Upper lobe of left lung (tissue), 6 donors: ENCODE data around the gene ANKUB1. TPM values are rescaled to one million over a fixed set of nuclear protein-coding genes. Genes with fewer than 3 reads are reported as not detected.

Experiments
- ATAC-seq, 2 donors: fragments of 200-7000 bp; cut with Tn5 transposase; one replicate each; pipeline ENCODE4 v1.9.1; 2022; ENCODE audit warnings: mild to moderate bottlenecking in 2 of 2, moderate library complexity in 2 of 2; ENCODE audit not compliant: low FRiP score in 2 of 2
- DNase-seq, 2 donors: peaks; one replicate each; pipeline ENCODE4 v3.0.0-alpha.2; 2019 to 2020
- H3K27ac ChIP-seq, 4 donors: fragments of 200-600 bp; sonication (generic); one replicate each; pipeline ENCODE4 v1.5.1; 2016 to 2019
- H3K27me3 ChIP-seq, 4 donors: fragments of 200-600 bp; sonication (generic); one replicate each; pipeline ENCODE4 v1.5.1; 2017 to 2019
- H3K36me3 ChIP-seq, 4 donors: fragments of 200-600 bp; sonication (generic); one replicate each; pipeline ENCODE4 v1.5.1; 2016 to 2019
- H3K4me1 ChIP-seq, 4 donors: fragments of 200-600 bp; sonication (generic); one replicate each; pipeline ENCODE4 v1.5.1; 2018 to 2019
- H3K4me3 ChIP-seq, 4 donors: fragments of 200-600 bp; sonication (generic); one replicate each; pipeline ENCODE4 v1.5.1; 2017 to 2019; ENCODE audit warnings: mild to moderate bottlenecking in 2 of 4, moderate library complexity in 1 of 4
- H3K9me3 ChIP-seq, 4 donors: fragments of 200-600 bp; sonication (generic); one replicate each; pipeline ENCODE4 v1.5.1; 2018 to 2019
- EP300 ChIP-seq, 4 donors: sonication (generic); formaldehyde crosslinking; IDR thresholded peaks; one replicate each; pipeline ENCODE4 v1.5.1; 2017; ENCODE audit warnings: antibody characterized with exemption in 4 of 4, control low read depth in 2 of 4
- POLR2A ChIP-seq, 4 donors: fragments of 450-650 bp; IDR thresholded peaks; one replicate each; pipeline ENCODE4 v1.5.1; 2016 to 2017; ENCODE audit warnings: antibody characterized with exemption in 4 of 4, mild to moderate bottlenecking in 2 of 4
- POLR2AphosphoS5 ChIP-seq, 2 donors: sonication (generic); formaldehyde crosslinking; IDR thresholded peaks; one replicate each; pipeline ENCODE4 v1.5.1; 2017; ENCODE audit warnings: antibody characterized with exemption in 2 of 2
- WGBS, 2 donors: methylation state at CpG; one replicate each; pipeline ENCODE4 v1.1.5; 2017 to 2018; 5-methylcytosine and 5-hydroxymethylcytosine counted together
- total RNA-seq, 6 donors: library from RNA; depleted of rRNA in 4 of 6; stranded (reverse); fragments of >200 nt in 4 of 6; gene quantifications; one replicate each; pipeline versions ENCODE4 v1.1.0 to v1.2.1, GENCODE V29; 2016 to 2021
- TF ChIP-seq, protein P1 (sequence below), 6 experiments: fragments of 450-650 bp in 4 of 6; fragments of 200-600 bp in 2 of 6; sonication (generic) in 2 of 6; IDR thresholded peaks; one replicate each; pipeline ENCODE4 v1.5.1; 2016 to 2019; ENCODE audit warnings: antibody characterized with exemption in 6 of 6
- donor health status: DM: no; HTN: no; CAD: no; lungs with moderate emphysema.
- donor health status: DM: no; HTN: yes; CAD: no; lungs with severe emphysema.

ANKUB1 gene
- total RNA-seq, 6 donors from 2014 or later = 1.4 to 24.5 (median 3.1) TPM; not detected in 1

DNA sequence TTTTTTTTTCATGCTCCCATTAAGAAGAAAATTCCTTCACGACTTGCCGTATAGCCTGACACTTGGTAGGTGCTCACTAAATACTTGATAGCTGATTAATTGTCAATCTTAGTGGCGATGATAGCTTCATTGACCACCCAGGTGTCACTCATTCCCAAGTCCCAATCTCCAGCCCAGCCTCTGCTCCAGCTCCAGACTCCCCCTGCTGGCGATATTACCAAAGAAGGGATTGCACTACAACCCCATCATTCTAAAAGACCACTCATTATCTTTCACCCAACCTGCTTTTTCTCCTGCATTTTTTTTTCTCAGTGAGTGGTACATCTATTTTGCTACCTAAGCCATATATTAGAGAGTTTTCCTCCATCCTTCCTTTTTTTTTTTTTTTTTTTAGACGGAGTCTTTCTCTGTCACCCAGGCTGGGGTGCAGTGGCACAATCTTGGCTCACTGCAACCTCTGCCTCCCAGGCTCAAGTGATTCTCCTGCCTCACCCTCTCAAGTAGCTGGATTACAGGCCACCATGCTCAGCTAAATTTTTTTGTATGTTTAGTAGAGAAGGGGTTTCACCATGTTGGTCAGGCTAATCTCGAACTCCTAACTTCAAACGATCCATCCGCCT lies 20.6 kb downstream of the ANKUB1 start:
- Histone ChIP-seq H3K27ac (no peak overlapping the region), H3K4me1 (no peaks in the 10 kb centered on the region), H3K27me3 (no peaks in the 10 kb centered on the region), H3K9me3 (no peaks in the 10 kb centered on the region), H3K36me3 (no peaks in the 10 kb centered on the region), H3K4me3 (no peak overlapping the region)
- TF ChIP-seq EP300 (IDR thresholded peaks at IDR 0.05) (no peak), POLR2A (IDR thresholded peaks at IDR 0.05) (no peak), POLR2AphosphoS5 (IDR thresholded peaks at IDR 0.05) (no peak)
- TF ChIP-seq, protein P1, sequence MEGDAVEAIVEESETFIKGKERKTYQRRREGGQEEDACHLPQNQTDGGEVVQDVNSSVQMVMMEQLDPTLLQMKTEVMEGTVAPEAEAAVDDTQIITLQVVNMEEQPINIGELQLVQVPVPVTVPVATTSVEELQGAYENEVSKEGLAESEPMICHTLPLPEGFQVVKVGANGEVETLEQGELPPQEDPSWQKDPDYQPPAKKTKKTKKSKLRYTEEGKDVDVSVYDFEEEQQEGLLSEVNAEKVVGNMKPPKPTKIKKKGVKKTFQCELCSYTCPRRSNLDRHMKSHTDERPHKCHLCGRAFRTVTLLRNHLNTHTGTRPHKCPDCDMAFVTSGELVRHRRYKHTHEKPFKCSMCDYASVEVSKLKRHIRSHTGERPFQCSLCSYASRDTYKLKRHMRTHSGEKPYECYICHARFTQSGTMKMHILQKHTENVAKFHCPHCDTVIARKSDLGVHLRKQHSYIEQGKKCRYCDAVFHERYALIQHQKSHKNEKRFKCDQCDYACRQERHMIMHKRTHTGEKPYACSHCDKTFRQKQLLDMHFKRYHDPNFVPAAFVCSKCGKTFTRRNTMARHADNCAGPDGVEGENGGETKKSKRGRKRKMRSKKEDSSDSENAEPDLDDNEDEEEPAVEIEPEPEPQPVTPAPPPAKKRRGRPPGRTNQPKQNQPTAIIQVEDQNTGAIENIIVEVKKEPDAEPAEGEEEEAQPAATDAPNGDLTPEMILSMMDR (IDR thresholded peaks at IDR 0.05) = peak in 5 of 6 experiments; percentile 60 to 69 (median 65)
- DNase-seq = peak in 1 of 2 donors; percentile 38
- peak in 1 of 2 donors; percentile 70 for ATAC-seq
- 51 to 55% methylated on average over 8 of the region's 8 CpGs for WGBS, 2 donors

DNA sequence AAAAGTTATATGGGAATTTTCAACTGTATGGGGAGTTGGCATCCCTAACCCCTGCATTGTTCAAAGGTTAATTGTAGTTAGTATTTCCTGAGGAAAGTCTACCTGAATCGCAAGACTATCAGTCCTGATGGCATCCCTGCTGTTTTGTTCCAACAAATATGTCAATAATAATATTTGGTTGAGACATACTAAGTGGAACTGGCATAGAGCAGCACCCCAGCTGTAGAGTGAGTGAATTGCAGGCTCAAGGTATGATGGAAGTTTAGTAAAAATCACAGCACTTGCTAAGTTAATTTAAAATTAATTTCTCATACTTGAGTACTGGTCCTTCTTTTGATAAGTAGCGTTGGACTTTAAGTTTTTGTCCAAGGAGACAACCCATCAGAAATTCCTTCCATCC lies 22.1 kb downstream of the ANKUB1 start:
- Histone ChIP-seq H3K36me3 (no peaks in the 10 kb centered on the region), H3K27me3 (no peaks in the 10 kb centered on the region), H3K9me3 (no peaks in the 10 kb centered on the region), H3K4me1 (no peaks in the 10 kb centered on the region), H3K4me3 (no peak overlapping the region), H3K27ac (no peak overlapping the region)
- WGBS, 2 donors = 78 to 89% methylated on average over 2 of the region's 2 CpGs
- ATAC-seq (no peak), DNase-seq (no peak)
- no peak for TF ChIP-seq EP300 (IDR thresholded peaks at IDR 0.05)
- no peak for TF ChIP-seq POLR2AphosphoS5 (IDR thresholded peaks at IDR 0.05)
- no peak for TF ChIP-seq POLR2A (IDR thresholded peaks at IDR 0.05)
- TF ChIP-seq, protein P1 (IDR thresholded peaks at IDR 0.05) = no peak

DNA sequence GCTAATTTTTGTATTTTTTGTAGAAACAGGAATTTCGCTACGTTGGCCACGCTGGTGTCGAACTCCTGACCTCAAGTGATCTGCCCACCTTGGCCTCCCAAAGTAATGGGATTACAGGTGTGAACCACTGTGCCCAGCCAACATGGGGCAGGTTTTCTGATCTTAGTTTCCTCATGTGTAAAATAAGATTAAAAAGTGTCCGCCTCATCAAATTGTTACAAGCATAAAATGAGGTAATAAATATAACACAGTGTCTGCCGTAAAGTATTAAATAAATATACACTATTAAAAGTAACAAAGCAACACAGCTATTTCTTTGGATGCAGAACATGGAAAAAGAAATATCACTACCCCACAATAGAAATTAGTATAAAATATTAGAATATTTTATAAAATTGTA lies 23.6 kb downstream of the ANKUB1 start:
- DNase-seq = no peak
- WGBS, 2 donors = 96 to 97% methylated on average over 6 of the region's 6 CpGs
- Histone ChIP-seq H3K4me3 (no peak overlapping the region), H3K36me3 (no peaks in the 10 kb centered on the region), H3K4me1 (no peaks in the 10 kb centered on the region), H3K27me3 (no peaks in the 10 kb centered on the region), H3K9me3 (no peaks in the 10 kb centered on the region), H3K27ac (no peak overlapping the region)
- ATAC-seq = no peak
- TF ChIP-seq POLR2AphosphoS5 (IDR thresholded peaks at IDR 0.05) (no peak), EP300 (IDR thresholded peaks at IDR 0.05) (no peak), POLR2A (IDR thresholded peaks at IDR 0.05) (no peak)
- TF ChIP-seq, protein P1 (IDR thresholded peaks at IDR 0.05) = no peak

DNA sequence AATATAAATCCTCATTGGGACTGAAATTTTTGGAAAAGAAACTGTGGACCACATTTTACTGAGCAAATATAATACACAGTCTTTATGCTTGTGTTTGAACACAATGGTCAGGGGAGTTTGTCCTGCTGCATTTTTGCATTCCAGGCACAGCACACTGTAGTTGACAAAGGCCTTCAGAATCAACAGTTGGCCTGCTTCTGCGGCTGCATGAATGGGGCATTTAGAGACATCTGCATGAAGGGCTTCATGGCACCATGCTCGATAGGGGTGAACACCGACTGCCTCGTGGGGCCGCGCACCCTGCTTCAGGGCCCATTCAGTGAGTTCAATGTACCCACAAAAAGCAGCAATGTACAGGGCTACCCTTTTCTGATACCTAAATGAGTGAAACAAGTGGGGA lies 24.6 kb downstream of the ANKUB1 start:
- Histone ChIP-seq H3K27me3 (no peaks in the 10 kb centered on the region), H3K4me3 (no peak overlapping the region), H3K36me3 (no peaks in the 10 kb centered on the region), H3K4me1 (no peaks in the 10 kb centered on the region), H3K27ac (no peak overlapping the region), H3K9me3 (no peaks in the 10 kb centered on the region)
- WGBS, 2 donors = 89 to 94% methylated on average over 6 of the region's 6 CpGs
- ATAC-seq (no peak), DNase-seq (peak in 1 of 2 donors; percentile 46)
- TF ChIP-seq POLR2A (IDR thresholded peaks at IDR 0.05) = no peak
- TF ChIP-seq EP300 (IDR thresholded peaks at IDR 0.05) = no peak
- TF ChIP-seq POLR2AphosphoS5 (IDR thresholded peaks at IDR 0.05) = no peak
- TF ChIP-seq, protein P1 (IDR thresholded peaks at IDR 0.05) = no peak

DNA sequence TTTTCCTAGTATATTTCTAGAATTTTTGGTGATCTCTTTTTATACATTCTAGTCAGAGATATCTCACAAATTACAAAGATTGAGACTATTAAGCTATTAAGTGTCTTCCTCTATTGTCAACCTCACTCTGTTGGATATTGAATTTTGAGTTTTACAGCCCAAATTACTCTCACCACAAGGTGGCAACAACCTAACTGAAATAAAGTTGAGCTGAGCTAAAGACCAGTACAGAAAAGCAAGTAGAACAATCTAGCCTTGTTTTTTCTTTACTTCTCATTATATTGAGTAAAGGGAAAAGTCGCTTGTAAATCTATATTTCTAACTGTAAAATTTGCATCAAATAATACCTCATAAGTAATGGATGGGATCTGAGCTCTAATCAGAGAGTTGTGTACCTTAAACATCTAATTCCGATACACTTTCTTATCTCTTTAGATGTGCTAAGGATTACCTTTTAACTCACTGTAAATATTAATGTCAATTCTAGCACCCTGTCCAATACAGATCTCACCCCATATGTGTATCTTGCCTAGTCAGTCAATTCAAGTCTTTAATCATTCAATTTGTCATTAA lies 26.5 kb downstream of the ANKUB1 start:
- Histone ChIP-seq H3K27me3 (no peaks in the 10 kb centered on the region), H3K27ac (no peak overlapping the region), H3K36me3 (no peaks in the 10 kb centered on the region), H3K4me1 (no peaks in the 10 kb centered on the region), H3K9me3 (no peaks in the 10 kb centered on the region), H3K4me3 (no peak overlapping the region)
- TF ChIP-seq EP300 (IDR thresholded peaks at IDR 0.05) = no peak
- TF ChIP-seq, protein P1 (IDR thresholded peaks at IDR 0.05) = peak in 3 of 6 experiments; percentile 23 to 40 (median 38)
- WGBS, 2 donors = 66 to 73% methylated on average over 2 of the region's 2 CpGs
- DNase-seq (no peak), ATAC-seq (peak in 1 of 2 donors; percentile 63)
